SKM-1 treated with dmso at 0.1 percent for 144 hours (cell line): ENCODE data around the gene CIAO3.
"Not testable (repeated sequence)": the region's sequence is repeated elsewhere in the genome, so short reads cannot be mapped to it uniquely, and the experiment has no call there.

Source experiments
- DNase-seq: peaks from one replicate; lab custom pipeline; 2025; ENCODE audit not compliant: unreplicated experiment; lab: John Stamatoyannopoulos, UW

CIAO3 gene

GRCh38 chr16:776298-776697, 35.5 kb upstream of the CIAO3 start:
- DNase-seq = not testable (repeated sequence)

DNA sequence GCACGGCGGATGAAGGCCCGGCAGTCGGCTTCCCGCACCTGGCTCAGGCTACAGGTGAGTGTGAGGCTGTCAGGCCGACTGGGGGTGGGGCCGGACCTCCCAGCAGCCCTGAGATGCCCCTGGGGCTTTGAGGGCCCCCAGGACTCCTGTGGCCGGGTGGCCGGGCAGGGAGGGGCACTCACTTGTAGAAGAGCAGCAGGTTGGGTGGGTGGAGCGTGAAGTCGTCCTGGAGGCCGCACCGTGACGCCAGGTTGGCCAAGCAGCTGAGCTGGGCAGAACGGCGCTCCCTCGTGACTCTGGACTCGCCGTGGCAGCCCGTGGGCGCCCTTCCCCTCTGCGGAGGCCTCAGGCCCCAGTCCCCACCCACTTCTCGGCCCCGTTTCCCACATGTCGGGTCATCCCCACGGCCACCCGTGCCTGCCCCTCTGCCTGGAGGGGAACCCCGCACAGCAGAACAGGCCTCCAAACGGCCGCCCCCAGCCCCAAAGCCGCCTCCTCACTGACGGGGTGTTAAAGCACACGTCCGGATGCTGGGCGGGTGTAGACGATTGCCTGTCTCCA, 34.5 kb upstream of the CIAO3 start:
- no peak for DNase-seq

GRCh38 chr16:774086-775001, 33.5 kb upstream of the CIAO3 start:
- no peak for DNase-seq

- DNase-seq = no peak
Measured at GRCh38 chr16:772959-773358, 32.2 kb upstream of the CIAO3 start.

DNA sequence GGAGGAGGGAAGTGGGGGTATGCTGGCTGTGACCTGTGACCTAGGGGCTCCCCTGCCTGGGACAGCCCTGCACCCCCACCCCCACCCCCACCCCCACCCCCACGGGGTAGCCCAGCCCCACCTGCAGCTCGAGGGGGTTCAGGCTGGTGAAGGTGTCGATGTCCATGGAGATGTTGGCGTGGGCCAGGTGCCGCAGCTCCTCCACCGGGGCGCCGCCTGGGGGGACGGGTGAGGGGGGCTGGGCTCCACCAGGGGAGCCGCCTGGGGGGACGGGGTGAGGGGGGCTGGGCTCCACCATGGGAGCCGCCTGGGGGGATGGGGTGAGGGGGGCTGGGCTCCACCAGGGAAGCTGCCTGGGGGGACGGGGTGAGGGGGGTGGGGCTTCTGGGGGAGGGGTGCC, 29.6 kb upstream of the CIAO3 start:
- DNase-seq = no peak

DNA sequence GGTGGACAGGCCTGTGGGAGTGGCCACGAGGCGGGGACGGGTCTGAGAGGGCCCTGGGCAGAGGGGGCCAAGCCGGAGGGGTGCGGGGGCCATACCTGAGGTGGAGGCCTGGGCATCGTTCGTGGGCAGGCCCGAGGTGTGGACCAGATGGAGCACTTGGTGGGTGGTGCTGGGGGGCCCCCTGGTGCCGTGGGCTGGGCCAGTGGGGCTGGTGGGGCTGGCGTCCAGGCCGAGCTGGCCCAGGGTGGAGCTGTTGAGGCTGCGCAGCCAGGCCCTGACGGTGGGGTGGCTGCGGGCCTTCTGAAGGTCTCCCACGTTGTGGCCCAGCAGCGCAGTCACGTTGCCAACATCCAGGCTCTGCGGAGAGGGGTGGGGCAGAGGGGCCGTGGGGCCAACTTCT, 29.1 kb upstream of the CIAO3 start:
- no peak for DNase-seq

GRCh38 chr16:769184-769784, 28.5 kb upstream of the CIAO3 start:
- no peak for DNase-seq

GRCh38 chr16:768428-768827, 27.6 kb upstream of the CIAO3 start:
- no peak for DNase-seq

GRCh38 chr16:767743-768235, 27.0 kb upstream of the CIAO3 start:
- no peak for DNase-seq

DNA sequence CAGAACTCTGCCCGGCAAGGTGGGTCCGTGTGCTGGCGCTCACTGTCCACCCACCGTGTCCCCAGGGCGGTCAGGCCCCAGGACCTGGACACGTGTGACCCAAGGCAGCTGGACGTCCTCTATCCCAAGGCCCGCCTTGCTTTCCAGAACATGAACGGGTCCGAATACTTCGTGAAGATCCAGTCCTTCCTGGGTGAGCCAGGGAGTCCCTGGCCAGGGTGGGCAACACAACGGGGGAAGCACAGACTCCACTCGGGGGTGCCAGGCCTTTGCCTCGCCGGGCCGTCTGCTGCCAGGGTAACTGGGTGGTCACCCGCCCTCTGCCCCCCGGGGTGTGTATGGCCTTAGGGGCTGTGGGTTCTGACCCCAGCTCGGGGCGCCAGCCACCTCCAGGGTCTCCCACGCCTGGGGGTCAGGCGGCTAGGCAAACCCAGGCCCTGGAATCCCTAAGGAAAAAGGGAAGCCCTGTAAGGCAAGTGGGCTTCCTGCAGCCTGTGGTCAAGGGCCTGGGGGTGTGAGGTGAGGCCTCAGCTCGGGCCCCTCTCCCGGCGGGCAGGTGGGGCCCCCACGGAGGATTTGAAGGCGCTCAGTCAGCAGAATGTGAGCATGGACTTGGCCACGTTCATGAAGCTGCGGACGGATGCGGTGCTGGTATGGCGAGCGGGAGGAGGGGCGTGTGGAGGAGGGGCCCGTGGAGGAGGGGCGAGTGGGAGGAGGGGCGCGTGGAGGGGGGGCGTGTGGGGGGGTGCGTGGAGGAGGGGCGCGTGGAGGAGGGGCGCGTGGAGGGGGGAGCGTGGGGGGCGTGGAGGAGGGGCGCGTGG, 26.2 kb upstream of the CIAO3 start:
- DNase-seq = no peak

- no peak for DNase-seq
Measured at GRCh38 chr16:766008-766819, 25.4 kb upstream of the CIAO3 start.

DNA sequence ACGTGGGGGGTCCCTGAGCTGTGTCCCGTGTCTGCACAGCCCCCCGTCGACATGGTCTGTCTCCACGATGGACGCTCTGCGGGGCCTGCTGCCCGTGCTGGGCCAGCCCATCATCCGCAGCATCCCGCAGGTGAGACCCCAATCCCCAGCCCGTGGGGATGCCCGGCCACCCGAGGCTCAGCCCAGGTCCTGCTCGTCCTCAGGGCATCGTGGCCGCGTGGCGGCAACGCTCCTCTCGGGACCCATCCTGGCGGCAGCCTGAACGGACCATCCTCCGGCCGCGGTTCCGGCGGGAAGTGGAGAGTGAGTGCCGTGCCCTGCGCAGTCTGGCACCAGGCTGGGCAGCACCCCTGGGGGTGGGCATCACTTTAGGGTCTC, 24.7 kb upstream of the CIAO3 start:
- DNase-seq = no peak

DNA sequence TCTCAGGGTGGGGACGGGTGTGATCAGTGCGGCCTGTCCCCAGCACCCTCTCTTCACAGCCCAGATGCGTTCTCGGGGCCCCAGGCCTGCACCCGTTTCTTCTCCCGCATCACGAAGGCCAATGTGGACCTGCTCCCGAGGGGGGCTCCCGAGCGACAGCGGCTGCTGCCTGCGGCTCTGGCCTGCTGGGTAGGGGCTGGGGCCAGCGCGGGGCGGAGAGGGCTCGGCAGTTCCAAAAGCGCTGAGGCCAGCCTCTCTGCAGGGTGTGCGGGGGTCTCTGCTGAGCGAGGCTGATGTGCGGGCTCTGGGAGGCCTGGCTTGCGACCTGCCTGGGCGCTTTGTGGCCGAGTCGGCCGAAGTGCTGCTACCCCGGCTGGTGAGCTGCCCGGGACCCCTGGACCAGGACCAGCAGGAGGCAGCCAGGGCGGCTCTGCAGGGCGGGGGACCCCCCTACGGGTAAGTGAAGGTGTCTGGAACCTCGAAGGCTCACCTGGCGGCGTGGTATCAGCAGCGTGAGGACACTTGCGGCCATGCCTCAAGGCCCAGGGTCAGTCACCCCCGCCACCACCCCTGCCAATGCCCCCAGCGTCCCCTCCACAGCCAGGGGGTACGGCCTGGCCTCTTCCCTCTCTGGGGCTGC, 24.2 kb upstream of the CIAO3 start:
- no peak for DNase-seq

GRCh38 chr16:764184-764750, 23.5 kb upstream of the CIAO3 start:
- DNase-seq = no peak

GRCh38 chr16:763369-764183, 22.8 kb upstream of the CIAO3 start:
- no peak for DNase-seq

- DNase-seq = no peak
Measured at GRCh38 chr16:762595-763268, 21.9 kb upstream of the CIAO3 start.

DNA sequence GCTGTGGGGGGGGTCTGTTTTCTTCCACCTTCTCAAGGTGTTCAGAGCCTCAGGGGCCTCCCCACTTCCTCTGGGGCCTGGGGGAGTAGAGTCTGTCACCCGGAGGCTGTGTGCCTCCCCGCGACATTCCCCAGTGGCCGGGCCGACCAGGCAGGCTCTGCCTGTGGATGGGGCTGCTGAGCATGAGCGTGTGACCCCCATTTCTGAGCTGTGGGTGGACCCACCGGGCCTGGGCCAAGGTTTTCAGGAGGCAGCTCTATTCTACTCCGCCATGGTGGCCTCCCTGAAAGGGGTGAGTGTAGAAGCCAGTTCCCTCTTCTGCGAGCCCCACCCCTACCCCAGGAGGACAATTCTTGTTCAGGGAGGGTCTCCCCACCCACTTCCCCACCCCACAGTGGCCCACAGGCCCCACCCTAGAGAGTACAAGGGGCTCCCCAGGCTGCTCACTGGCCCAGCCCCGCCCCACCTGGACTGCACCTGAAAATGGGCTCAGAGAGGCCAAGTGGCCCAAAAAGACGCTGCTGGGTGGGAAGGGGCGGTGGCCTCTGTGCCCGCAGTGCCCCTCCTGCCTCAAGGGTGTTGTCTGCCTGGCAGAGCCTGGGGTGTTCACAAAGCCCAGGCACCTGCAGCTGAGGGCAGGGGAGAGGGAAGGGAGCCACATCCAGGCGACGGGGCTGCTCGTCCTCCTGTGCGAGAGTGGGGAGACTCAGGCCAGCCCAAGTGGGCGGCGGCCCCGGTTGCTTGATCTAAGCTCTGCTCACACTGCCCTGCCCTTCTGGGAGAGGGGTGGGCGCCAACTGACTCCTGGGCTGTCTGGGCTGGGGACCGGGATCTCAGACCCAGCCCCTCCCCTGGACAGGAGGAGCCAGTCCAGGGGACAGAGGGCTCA, 21.1 kb upstream of the CIAO3 start:
- DNase-seq = no peak
